GM18498 (cell line): Measurements from ENCODE around the gene TGFBRAP1.

Experiments used
- ATAC-seq: cut with Tn5 transposase; IDR thresholded peaks from one replicate; pipeline ENCODE4 v1.9.1; 2021; ENCODE audit warnings: mild to moderate bottlenecking, moderate library complexity; ENCODE audit not compliant: unreplicated experiment

Gene TGFBRAP1

DNA sequence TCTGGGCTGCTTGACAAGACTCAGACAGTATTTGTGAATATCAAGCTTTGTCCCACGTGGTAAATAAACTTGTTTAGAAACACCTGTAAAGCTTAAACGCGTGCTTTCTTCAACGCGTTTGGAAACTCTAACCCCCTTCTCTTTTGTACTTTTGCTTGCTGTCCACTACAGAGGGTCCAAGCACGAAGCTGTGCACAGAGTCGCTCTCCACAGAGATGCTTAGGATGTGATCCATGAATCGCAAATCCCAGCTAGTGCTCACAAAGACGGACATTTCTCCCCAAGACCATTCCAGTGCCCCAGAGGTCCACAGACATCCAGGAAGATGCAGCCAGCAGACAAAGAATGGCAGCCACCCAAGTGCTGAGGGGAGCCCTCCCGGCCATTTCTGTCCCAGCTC, 88.1 kb downstream of the TGFBRAP1 start, which contains the start of gene GPR45:
Gene GPR45 (plus strand): TSS at position 301 of the 400 bp plus-strand sequence. CDS start 116 bp downstream, outside the sequence.
- ATAC-seq: no peak

DNA sequence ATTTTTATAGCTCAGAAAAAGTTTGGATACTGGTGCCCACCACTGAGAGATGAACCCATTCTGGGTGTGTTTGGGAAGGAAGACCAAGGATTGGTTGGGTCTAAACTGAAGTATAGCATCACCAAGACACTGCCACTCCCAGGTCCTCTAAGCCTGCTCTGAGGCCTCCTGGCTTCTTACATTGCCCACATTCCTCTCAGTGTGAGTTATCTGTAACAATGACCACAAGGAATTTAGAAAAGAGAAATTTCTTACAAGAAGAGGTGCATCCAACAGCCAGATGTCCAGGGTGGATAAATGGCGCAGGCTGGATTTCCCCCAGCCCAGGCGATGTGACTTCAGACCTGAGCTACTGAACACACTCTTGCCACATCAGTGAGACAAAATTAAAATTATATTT, 89.6 kb downstream of the TGFBRAP1 start:
- no peak for ATAC-seq

DNA sequence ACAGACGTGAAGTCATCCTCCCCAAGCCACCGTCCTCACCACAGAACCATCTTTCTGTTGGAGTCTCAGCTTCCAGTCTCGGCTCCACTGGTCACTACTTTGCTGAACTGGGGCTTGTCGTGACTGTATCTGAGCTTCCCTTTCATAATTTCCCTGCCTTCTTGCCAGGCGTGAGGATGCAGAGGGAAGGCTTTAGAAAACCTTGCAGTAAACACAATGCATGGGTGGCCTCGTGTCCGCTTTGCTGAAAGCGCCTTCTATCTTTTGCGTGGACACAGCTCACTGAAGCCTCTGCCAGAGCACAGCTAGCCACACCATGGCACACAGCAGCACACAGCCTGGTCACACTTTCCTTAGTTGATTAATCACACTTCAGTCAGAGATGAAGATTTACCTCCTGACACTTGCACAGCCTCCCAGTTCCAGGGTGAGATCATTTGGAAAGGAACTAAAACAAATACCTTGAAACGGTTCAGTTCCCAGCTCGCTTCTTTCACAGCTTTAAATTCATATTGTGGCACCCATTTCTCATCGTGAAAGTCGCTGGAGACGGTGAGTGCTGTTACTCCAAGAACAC, 90.8 kb downstream of the TGFBRAP1 start:
- no peak for ATAC-seq

DNA sequence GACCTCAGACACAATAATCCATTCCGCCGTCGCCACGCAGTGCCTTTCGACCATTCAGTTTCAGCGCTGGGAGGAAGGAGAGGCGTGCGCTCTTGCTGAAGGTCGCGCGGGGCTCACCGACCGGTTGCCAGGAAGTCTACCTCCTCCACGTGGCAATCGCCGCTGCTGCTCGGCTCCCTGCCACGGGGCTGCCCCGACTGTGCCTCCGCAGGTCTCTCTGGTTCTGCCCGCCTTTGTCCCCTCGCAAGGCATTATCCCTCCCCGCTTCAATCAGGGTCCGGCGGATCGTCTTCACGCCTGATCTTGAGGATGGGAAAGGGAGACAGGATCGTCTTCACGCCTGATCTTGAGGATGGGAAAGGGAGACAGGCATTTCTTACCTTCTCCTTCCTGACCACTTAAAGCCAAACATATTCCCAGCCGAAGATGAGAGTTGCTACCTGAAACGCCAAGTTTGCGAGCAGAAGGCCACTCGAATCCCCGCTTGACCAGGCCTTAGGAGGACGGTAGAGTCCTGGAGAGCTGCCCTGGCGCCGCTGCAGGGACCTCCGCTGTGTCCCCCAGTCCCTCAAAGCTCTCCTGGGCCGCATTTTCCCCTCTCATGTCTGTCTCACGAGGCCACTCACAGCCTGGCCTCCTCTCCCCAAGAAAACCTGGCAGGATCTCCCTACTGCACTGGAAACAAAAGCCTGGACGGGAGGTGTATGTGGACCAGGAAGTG, 92.3 kb downstream of the TGFBRAP1 start:
- no peak for ATAC-seq

DNA sequence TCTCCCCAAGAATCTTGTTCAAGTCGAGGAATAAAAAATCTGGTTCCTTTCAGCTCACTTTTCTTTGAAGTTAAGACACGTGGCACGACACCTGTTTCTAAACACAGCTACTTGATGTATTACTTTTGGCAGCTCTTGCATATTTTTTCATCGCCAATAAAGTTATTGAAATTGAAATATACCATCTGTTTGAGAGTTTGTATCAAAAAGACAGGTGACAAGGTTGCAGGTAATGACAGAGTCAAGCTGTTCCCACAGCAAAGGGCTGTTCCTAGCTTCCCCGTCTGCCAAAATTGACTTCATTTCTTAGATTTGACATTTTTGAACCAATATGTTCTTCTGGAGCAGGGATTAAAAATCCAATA, 93.5 kb downstream of the TGFBRAP1 start:
- no peak for ATAC-seq

DNA sequence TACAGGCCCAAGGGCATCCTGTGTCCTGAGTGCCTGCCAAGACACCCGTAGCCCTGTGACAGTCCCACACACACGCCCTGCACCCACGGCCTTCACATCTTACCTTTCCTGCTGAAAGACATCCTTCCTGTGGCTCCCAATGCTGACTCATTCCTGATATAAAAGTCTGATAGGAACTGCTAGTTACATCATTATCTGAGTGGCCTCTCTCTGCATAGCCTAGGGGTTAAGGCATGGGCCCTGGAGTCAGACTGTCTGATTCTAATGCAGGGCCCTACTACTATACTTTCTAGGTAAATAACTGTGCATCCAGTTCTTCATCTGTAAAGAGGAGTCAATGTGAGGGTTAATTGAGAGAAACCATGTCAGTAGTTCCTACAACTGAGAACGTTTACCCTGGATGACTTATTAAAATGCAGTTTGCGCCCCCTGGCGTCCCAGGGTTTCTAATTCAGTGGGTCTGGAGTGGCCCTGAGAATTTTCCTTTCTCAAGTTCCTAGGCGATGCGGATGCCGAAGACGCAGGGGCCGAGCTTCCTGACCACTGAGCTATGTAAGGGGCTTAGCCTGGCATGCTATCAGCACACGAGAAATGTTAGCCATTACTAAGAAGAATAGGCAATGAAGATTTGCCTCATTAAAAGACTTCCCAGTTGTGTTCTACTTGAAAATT, 94.0 kb downstream of the TGFBRAP1 start:
- ATAC-seq: peak; percentile 60

DNA sequence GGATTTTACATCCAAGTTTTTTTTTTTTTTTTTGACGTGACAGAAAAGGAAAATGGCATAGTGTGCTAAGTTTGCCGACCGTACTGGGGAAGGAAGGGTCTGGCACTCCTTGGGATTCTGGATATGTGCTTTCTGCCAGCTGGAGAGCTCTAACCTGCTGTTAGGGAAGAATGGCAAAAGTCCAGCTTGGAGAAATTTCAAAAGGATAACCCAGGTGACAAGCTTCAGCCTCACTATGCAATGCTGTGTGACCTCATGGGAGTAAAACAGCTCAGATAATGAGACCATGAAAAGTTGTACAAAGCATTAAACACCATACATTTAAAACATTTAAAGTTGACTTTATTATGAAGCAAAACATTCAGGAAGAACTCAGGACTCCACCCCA, 98.3 kb downstream of the TGFBRAP1 start:
- no peak for ATAC-seq

DNA sequence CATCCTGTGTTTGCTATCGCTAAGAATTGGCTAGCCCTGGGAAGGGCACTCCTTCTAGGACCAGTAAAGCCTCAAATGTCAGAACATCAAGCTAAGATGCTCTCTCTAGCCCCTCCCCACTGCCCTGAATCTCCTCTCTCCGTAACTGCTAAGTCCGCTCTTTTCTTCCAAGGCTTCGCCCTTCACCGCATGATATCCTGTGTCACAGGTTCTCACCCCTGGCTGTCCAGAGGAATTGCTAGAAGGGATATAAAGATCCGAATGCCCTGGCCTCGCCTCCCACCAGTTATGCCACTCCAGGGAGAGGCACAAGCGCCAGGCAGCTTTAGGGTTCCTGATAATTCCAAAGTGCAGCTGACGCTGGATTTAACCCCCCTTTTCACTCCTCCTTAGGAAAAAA, 105.1 kb downstream of the TGFBRAP1 start:
- no peak for ATAC-seq

DNA sequence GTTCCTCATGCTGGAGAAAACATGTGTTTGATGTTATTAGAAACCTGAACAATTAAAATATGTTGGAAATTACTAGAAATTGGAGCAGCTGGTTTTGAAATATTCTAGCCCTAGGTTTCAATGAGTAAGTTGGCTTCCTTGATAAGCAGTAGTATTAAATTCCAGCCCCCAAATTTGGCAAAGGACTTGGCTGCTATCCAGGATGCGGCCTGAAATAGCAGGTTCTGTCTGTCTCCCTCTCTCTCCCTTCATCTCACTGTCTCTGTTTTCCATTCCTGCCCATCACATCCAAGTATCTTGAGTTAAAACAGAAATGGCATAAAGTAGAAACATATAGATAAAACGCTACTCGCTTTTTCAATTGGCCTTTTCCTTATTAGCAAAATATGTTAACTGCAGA, 108.9 kb downstream of the TGFBRAP1 start:
- no peak for ATAC-seq

DNA sequence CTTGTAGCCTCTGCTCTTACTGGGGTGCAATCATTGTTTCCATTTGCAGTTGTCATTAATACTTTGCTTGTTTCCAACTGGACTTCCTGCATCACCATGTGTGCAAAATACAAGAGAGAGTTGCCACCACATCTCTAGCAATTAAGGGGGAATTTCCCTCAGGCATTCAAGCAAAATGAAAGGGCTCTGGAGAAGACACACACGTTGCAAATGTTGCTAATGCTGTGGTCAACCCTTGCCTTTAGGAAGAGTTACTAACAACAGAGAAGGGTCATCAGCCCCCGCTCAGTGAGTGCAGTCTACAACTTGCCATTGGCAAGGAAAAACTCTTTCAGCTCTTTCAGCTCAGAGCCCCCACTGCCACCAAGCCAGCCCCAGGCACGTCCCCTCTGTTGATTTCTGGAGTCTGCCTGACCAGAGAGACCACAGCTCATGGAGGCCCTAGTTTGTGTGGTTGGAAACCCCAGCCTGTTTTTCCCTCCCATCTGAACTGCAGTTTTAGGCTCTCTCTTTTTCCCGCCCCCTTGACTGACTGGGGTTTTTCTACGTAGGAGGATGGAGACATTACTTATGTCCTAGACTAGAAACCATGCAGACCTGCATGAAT, 113.8 kb downstream of the TGFBRAP1 start:
- no peak for ATAC-seq
